Measurements from ENCODE around the gene RBM23.

RBM23 gene

GRCh38 chr14:22846811-22847307, 72.1 kb downstream of the RBM23 start:
- in situ Hi-C loops (cut with HindIII; ENCODE audit: low sequenced_read_pairs): loop anchor here (5.0 to 10.0 kb wide), 2 partner anchors 48 to 65 kb away; no protein-coding TSS in a partner anchor

GRCh38 chr14:22845821-22846625, 72.9 kb downstream of the RBM23 start:
- in situ Hi-C loops (cut with HindIII; ENCODE audit: low sequenced_read_pairs): loop anchor here (5.0 to 10.0 kb wide), 2 partner anchors 49 to 66 kb away; no protein-coding TSS in a partner anchor

- in situ Hi-C loops (cut with HindIII; ENCODE audit: low sequenced_read_pairs): loop anchor here (5.0 to 10.0 kb wide), 2 partner anchors 50 to 67 kb away; no protein-coding TSS in a partner anchor
Observed at GRCh38 chr14:22845103-22845394, 73.9 kb downstream of the RBM23 start.

- in situ Hi-C loops (cut with HindIII; ENCODE audit: low sequenced_read_pairs): loop anchor here (5.0 to 10.0 kb wide), 2 partner anchors 50 to 68 kb away; no protein-coding TSS in a partner anchor
Observed at GRCh38 chr14:22844221-22845102, 74.5 kb downstream of the RBM23 start.

Measured in endothelial cell of hepatic sinusoid (primary cell).